GM23338 (cell line): ENCODE measurements around the gene ZNF385B.

Experiments
- CREB1 ChIP-seq: fragments of 250-450 bp; sonication (Bioruptor Pico); IDR thresholded peaks from 2 replicates; pipeline ENCODE4 v1.5.0; 2020; ENCODE audit warnings: low read depth, mild to moderate bottlenecking, moderate library complexity
- CTCF ChIP-seq, 2 experiments: fragments of 200-600 bp in 1 of 2; sonication (generic) in 1 of 2; conservative IDR thresholded peaks; 2 replicates each; pipeline versions ENCODE4 v1.5.1 to v1.6.1; 2016 to 2017; ENCODE audit warnings: antibody characterized with exemption in 2 of 2, low read depth in 2 of 2, mild to moderate bottlenecking in 2 of 2, moderate library complexity in 1 of 2
- EZH2 ChIP-seq: fragments of 200-600 bp; sonication (generic); IDR thresholded peaks from one replicate; pipeline ENCODE4 v1.8.0; 2017; ENCODE audit warnings: antibody characterized with exemption, mild to moderate bottlenecking, low read depth; ENCODE audit not compliant: unreplicated experiment
- EZH2phosphoT487 ChIP-seq: fragments of 200-600 bp; sonication (generic); IDR thresholded peaks from one replicate; pipeline ENCODE4 v1.8.1; 2018; ENCODE audit warnings: antibody characterized with exemption; ENCODE audit not compliant: unreplicated experiment
- POLR2AphosphoS5 ChIP-seq: IDR thresholded peaks from 2 replicates; pipeline ENCODE4 v1.6.1; 2016; ENCODE audit warnings: antibody characterized with exemption, low read depth
- TF ChIP-seq, protein P1 (sequence below): IDR thresholded peaks from one replicate; pipeline ENCODE4 v1.6.1; 2018; ENCODE audit warnings: antibody characterized with exemption; ENCODE audit not compliant: unreplicated experiment

DNA sequence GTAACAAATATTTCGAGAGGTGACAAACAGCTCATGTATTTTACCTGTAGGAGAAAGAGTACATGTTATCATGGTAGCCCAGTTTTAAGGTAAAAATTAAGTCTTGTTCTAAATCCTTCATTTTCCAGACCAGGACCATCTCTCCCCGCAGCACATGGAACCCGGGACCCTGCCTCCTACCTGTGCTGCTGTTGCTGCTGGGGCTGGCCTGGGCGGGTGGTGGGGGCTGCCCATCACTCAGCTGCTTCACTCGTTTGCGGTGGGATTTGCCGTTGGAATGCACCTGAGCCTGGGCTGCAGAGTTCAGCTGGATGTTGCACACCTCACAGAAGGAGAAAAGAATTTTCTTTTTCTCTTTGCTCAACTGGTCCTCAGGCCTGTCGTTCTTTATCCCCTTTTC is 92.1 kb downstream of the ZNF385B start:
- TF ChIP-seq CTCF (conservative IDR thresholded peaks at IDR 0.05; ENCODE audit: low read depth in 2 of 2) = no peak
- TF ChIP-seq EZH2 = no peak
- no peak for TF ChIP-seq EZH2phosphoT487
- TF ChIP-seq CREB1 (CRISPR knock-in tag) = no peak
- TF ChIP-seq, protein P1, sequence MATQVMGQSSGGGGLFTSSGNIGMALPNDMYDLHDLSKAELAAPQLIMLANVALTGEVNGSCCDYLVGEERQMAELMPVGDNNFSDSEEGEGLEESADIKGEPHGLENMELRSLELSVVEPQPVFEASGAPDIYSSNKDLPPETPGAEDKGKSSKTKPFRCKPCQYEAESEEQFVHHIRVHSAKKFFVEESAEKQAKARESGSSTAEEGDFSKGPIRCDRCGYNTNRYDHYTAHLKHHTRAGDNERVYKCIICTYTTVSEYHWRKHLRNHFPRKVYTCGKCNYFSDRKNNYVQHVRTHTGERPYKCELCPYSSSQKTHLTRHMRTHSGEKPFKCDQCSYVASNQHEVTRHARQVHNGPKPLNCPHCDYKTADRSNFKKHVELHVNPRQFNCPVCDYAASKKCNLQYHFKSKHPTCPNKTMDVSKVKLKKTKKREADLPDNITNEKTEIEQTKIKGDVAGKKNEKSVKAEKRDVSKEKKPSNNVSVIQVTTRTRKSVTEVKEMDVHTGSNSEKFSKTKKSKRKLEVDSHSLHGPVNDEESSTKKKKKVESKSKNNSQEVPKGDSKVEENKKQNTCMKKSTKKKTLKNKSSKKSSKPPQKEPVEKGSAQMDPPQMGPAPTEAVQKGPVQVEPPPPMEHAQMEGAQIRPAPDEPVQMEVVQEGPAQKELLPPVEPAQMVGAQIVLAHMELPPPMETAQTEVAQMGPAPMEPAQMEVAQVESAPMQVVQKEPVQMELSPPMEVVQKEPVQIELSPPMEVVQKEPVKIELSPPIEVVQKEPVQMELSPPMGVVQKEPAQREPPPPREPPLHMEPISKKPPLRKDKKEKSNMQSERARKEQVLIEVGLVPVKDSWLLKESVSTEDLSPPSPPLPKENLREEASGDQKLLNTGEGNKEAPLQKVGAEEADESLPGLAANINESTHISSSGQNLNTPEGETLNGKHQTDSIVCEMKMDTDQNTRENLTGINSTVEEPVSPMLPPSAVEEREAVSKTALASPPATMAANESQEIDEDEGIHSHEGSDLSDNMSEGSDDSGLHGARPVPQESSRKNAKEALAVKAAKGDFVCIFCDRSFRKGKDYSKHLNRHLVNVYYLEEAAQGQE = no peak
- no peak for TF ChIP-seq POLR2AphosphoS5
